ENCODE data around the gene GPC3.
"Not testable (repeated sequence)": the region's sequence is repeated elsewhere in the genome, so short reads cannot be mapped to it uniquely, and the experiment has no call there.

DNA sequence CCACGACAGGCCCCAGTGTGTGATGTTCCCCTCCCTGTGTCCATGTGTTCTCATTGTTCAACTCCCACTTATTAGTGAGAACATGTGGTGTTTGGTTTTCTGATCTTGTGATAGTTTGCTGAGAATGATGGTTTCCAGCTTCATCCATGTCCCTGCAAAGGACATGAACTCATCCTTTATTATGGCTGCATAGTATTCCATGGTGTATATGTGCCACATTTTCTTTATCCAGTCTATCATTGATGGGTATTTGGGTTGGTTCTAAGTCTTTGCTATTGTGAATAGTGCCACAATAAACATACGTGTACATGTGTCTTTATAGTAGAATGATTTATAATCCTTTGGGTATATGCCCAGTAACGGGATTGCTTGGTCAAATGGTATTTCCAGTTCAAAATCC, 97.3 kb downstream of the GPC3 start:
- TF ChIP-seq, protein P1, sequence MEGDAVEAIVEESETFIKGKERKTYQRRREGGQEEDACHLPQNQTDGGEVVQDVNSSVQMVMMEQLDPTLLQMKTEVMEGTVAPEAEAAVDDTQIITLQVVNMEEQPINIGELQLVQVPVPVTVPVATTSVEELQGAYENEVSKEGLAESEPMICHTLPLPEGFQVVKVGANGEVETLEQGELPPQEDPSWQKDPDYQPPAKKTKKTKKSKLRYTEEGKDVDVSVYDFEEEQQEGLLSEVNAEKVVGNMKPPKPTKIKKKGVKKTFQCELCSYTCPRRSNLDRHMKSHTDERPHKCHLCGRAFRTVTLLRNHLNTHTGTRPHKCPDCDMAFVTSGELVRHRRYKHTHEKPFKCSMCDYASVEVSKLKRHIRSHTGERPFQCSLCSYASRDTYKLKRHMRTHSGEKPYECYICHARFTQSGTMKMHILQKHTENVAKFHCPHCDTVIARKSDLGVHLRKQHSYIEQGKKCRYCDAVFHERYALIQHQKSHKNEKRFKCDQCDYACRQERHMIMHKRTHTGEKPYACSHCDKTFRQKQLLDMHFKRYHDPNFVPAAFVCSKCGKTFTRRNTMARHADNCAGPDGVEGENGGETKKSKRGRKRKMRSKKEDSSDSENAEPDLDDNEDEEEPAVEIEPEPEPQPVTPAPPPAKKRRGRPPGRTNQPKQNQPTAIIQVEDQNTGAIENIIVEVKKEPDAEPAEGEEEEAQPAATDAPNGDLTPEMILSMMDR (conservative IDR thresholded peaks at IDR 0.05 in 1 of 2, IDR thresholded peaks at IDR 0.05 in 1 of 2; ENCODE audit: extremely low read depth in 1 of 2, insufficient read depth in 1 of 2, low read depth in 1 of 2, low read length in 2 of 2): not testable (repeated sequence)
- TF ChIP-seq EZH2 (IDR thresholded peaks at IDR 0.05; ENCODE audit: borderline replicate concordance, low read length): not testable (repeated sequence)
